Tibial artery (tissue), 4 donors: Measurements from ENCODE around the gene KRTAP6-3.

Source experiments
- DNase-seq, 2 donors: peaks; one replicate each; pipeline ENCODE4 v3.0.0-alpha.2; 2019
- H3K27ac ChIP-seq, 2 donors: fragments of 200-600 bp; sonication (generic) in 1 of 2; 1 replicate in 1 of 2; 2 replicates in 1 of 2; pipeline ENCODE4 v1.5.1; 2018 to 2019; ENCODE audit warnings: mild to moderate bottlenecking in 1 of 2
- H3K27me3 ChIP-seq, 2 donors: fragments of 200-600 bp; sonication (generic) in 1 of 2; one replicate each; pipeline versions ENCODE4 v1.5.1 to v1.6.0; 2016 to 2019
- H3K36me3 ChIP-seq, 3 donors: fragments of 200-600 bp; sonication (generic) in 2 of 3; one replicate each; pipeline ENCODE4 v1.5.1; 2016 to 2019; ENCODE audit warnings: mild to moderate bottlenecking in 2 of 3
- H3K4me1 ChIP-seq, 4 donors: fragments of 200-600 bp; sonication (generic) in 2 of 4; 1 replicate in 3 of 4; 2 replicates in 1 of 4; pipeline ENCODE4 v1.5.1; 2016 to 2019
- H3K4me3 ChIP-seq, 2 donors: fragments of 200-600 bp; sonication (generic) in 1 of 2; 1 replicate in 1 of 2; 2 replicates in 1 of 2; pipeline ENCODE4 v1.5.1; 2018 to 2019; ENCODE audit warnings: mild to moderate bottlenecking in 2 of 2
- H3K9me3 ChIP-seq, 3 donors: fragments of 200-600 bp; sonication (generic) in 1 of 3; one replicate each; pipeline ENCODE4 v1.5.1; 2016 to 2019
- intact Hi-C: fragments of 100-400 bp; cut with DNase I; formaldehyde crosslinking; loops from one replicate; pipeline ENCODE4 v1.15.0; 2023; ENCODE audit warnings: low total_unique reads
- TF ChIP-seq, protein P1 (sequence below), 2 experiments: fragments of 200-600 bp in 1 of 2; fragments of 450-650 bp in 1 of 2; IDR thresholded peaks; one replicate each; pipeline ENCODE4 v1.5.1; 2017 to 2019; ENCODE audit warnings: antibody characterized with exemption in 2 of 2, mild to moderate bottlenecking in 1 of 2, moderate library complexity in 1 of 2

The KRTAP6-3 gene

GRCh38 chr21:30590297-30590696 is 1.9 kb upstream of the KRTAP6-3 start, which contains the start of gene KRTAP22-2:
KRTAP22-2 (minus strand) TSS chr21:30590397.
- TF ChIP-seq, protein P1, sequence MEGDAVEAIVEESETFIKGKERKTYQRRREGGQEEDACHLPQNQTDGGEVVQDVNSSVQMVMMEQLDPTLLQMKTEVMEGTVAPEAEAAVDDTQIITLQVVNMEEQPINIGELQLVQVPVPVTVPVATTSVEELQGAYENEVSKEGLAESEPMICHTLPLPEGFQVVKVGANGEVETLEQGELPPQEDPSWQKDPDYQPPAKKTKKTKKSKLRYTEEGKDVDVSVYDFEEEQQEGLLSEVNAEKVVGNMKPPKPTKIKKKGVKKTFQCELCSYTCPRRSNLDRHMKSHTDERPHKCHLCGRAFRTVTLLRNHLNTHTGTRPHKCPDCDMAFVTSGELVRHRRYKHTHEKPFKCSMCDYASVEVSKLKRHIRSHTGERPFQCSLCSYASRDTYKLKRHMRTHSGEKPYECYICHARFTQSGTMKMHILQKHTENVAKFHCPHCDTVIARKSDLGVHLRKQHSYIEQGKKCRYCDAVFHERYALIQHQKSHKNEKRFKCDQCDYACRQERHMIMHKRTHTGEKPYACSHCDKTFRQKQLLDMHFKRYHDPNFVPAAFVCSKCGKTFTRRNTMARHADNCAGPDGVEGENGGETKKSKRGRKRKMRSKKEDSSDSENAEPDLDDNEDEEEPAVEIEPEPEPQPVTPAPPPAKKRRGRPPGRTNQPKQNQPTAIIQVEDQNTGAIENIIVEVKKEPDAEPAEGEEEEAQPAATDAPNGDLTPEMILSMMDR (IDR thresholded peaks at IDR 0.05): no peak
- H3K27ac ChIP-seq: no peak within 1 kb of the TSS
- no peaks in the 10 kb centered on the region for H3K4me1 ChIP-seq
- no peaks in the 10 kb centered on the region for H3K27me3 ChIP-seq
- intact Hi-C loops: no loop called here
- no peak within 1 kb of the TSS for H3K4me3 ChIP-seq
- DNase-seq: no peak
- no peaks in the 10 kb centered on the region for H3K9me3 ChIP-seq
- H3K36me3 ChIP-seq: no peaks in the 10 kb centered on the region

GRCh38 chr21:30598802-30599201 is 6.6 kb downstream of the KRTAP6-3 start, which contains the start of gene KRTAP6-2:
KRTAP6-2 (minus strand) TSS chr21:30598902; CDS start chr21:30598874, 28 bp downstream.
- Histone ChIP-seq H3K27ac (no peak within 1 kb of the TSS), H3K36me3 (no peaks in the 10 kb centered on the region), H3K4me1 (no peaks in the 10 kb centered on the region), H3K27me3 (no peaks in the 10 kb centered on the region), H3K9me3 (no peaks in the 10 kb centered on the region), H3K4me3 (no peak within 1 kb of the TSS)
- TF ChIP-seq, protein P1 (IDR thresholded peaks at IDR 0.05): no peak
- intact Hi-C loops: no loop called here
- no peak for DNase-seq

DNA sequence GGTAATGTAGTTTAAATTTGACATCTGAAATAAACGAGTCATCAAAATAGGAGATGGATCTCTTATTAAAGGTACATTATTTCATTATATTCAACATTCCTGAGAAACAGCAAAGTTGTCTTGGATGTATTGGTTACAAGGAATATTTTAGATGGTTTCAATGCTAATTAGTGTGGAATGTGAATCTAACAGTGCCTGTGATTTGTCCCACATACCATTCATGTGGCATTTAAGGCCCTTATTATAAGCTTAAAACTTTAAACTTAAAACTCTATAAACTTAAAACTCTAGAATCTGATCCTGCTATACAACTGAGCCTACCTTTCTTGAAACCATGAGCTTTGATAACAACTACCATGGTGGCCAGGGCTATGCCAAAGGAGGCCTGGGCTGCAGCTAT is 8.5 kb downstream of the KRTAP6-3 start, which contains the start of gene KRTAP22-1:
Gene KRTAP22-1, plus strand, starts transcription at position 301 of the 400 bp plus-strand sequence.
- no peak for DNase-seq
- no peak within 1 kb of the TSS for H3K27ac ChIP-seq
- no peaks in the 10 kb centered on the region for H3K27me3 ChIP-seq
- TF ChIP-seq, protein P1 (IDR thresholded peaks at IDR 0.05): no peak
- H3K4me3 ChIP-seq: no peak within 1 kb of the TSS
- no peaks in the 10 kb centered on the region for H3K9me3 ChIP-seq
- H3K4me1 ChIP-seq: no peaks in the 10 kb centered on the region
- H3K36me3 ChIP-seq: no peaks in the 10 kb centered on the region
- intact Hi-C loops: no loop called here

DNA sequence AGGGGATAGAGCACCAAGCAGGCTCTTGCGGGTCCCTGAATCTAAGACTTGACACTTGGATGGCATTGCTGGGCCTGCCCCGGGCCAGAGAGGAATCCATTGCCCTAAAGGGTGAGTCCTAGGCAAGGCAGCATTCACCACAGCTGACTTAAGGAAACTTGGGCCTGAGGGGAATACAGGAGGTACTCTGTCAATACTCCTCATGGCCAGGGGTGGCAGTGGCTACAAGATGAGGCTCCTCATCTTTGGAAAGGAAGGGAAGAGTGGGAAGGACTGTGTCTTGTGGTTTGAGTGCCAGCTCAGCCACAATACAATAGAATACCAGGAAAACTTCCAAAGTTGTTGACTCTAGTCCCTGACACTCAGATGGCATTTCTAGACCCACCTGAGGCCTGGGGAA is 13.7 kb downstream of the KRTAP6-3 start:
- Histone ChIP-seq H3K27me3 (no peaks in the 10 kb centered on the region), H3K4me1 (no peaks in the 10 kb centered on the region), H3K9me3 (no peaks in the 10 kb centered on the region), H3K36me3 (no peaks in the 10 kb centered on the region), H3K4me3 (no peak overlapping the region), H3K27ac (no peak overlapping the region)
- intact Hi-C loops: no loop called here
- DNase-seq: no peak
- TF ChIP-seq, protein P1 (IDR thresholded peaks at IDR 0.05): no peak

DNA sequence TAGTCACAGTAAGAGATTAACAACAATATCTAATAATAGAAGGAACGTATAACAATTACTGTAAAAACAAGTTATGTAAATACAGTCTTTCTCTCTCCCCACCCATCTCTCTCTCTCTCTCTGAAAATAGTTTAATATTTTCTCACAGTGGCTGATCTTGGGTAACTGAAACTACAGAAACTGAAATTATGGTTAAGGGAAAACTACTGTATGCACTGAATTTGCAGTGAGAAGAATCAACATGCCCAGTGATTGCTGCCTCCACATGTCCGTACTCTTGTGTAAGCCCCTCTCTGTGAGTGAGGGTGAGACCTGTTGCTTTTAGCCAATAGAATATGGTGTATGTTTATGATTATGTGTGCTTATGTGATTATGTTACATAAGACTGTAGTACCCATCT is 19.9 kb downstream of the KRTAP6-3 start:
- Histone ChIP-seq H3K27ac (no peak overlapping the region), H3K27me3 (no peaks in the 10 kb centered on the region), H3K9me3 (no peaks in the 10 kb centered on the region), H3K36me3 (no peaks in the 10 kb centered on the region), H3K4me3 (no peak overlapping the region), H3K4me1 (no peaks in the 10 kb centered on the region)
- no peak for DNase-seq
- intact Hi-C loops: no loop called here
- TF ChIP-seq, protein P1 (IDR thresholded peaks at IDR 0.05): no peak

GRCh38 chr21:30613836-30614235 is 21.6 kb downstream of the KRTAP6-3 start, which contains the start of gene KRTAP6-1:
KRTAP6-1 (minus strand) TSS chr21:30613930; CDS start chr21:30613904, 26 bp downstream.
- Histone ChIP-seq H3K27ac (no peak within 1 kb of the TSS), H3K36me3 (no peaks in the 10 kb centered on the region), H3K4me1 (no peaks in the 10 kb centered on the region), H3K9me3 (no peaks in the 10 kb centered on the region), H3K27me3 (no peaks in the 10 kb centered on the region), H3K4me3 (no peak within 1 kb of the TSS)
- no peak for DNase-seq
- TF ChIP-seq, protein P1 (IDR thresholded peaks at IDR 0.05): no peak
- intact Hi-C loops: no loop called here
